ENCODE data around the gene DAZ4.
"Not testable (repeated sequence)": the region's sequence is repeated elsewhere in the genome, so short reads cannot be mapped to it uniquely, and the experiment has no call there.

The DAZ4 gene, protein sequence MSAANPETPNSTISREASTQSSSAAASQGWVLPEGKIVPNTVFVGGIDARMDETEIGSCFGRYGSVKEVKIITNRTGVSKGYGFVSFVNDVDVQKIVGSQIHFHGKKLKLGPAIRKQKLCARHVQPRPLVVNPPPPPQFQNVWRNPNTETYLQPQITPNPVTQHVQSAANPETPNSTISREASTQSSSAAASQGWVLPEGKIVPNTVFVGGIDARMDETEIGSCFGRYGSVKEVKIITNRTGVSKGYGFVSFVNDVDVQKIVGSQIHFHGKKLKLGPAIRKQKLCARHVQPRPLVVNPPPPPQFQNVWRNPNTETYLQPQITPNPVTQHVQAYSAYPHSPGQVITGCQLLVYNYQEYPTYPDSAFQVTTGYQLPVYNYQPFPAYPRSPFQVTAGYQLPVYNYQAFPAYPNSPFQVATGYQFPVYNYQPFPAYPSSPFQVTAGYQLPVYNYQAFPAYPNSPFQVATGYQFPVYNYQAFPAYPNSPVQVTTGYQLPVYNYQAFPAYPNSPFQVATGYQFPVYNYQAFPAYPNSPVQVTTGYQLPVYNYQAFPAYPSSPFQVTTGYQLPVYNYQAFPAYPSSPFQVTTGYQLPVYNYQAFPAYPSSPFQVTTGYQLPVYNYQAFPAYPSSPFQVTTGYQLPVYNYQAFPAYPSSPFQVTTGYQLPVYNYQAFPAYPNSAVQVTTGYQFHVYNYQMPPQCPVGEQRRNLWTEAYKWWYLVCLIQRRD

DNA sequence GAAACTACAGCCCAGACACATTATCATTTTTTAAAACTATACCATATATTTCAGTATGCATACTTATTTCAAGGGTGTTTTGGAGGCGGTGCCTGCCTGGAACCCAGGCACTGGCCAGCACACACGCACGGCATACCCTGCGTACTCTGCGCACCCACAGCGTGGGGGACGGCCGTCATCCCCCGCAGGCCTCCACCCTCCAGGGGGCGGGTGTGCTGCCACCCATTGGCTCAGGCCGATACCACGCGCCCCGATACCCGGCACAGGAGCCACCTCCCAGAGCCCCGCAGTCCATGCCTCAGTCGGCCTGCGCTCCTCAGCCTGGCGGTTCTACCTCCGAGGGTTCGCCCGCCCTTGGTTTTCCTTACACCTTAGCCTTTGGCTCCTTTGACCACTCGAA lies at the start of gene DAZ4:
Gene DAZ4 (plus strand): TSS at position 301 of the 400 bp plus-strand sequence. CDS start 208 bp downstream, outside the sequence.
- not testable (repeated sequence) for DNase-seq

DNA sequence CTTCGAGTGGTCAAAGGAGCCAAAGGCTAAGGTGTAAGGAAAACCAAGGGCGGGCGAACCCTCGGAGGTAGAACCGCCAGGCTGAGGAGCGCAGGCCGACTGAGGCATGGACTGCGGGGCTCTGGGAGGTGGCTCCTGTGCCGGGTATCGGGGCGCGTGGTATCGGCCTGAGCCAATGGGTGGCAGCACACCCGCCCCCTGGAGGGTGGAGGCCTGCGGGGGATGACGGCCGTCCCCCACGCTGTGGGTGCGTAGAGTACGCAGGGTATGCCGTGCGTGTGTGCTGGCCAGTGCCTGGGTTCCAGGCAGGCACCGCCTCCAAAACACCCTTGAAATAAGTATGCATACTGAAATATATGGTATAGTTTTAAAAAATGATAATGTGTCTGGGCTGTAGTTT lies 20.4 kb upstream of the DAZ4 start, which contains the start of gene DAZ3:
Gene DAZ3 (minus strand): TSS at position 101 of the 400 bp plus-strand sequence. CDS start 208 bp downstream, outside the sequence.
- DNase-seq: not testable (repeated sequence)

DNA sequence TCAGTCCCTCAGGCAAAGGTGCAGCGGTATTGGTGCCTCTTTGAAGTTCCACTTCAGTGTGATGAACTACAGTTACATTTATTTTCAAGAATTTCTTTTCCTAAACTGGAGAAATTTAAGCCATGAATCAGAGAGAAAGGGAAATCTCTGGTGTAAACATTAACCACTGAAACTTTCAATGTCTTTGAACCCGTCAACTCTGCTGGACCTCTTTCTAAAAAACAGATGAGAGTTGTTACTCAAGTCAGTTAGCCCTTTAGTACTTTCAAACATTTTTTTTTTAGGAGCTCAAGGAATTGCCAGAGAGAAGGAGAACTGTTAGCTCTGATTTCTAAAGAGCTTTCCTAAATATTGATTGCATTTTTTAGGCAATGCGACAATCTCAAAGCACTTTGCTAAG lies 11.9 kb upstream of the DAZ4 start:
- not testable (repeated sequence) for DNase-seq

DNA sequence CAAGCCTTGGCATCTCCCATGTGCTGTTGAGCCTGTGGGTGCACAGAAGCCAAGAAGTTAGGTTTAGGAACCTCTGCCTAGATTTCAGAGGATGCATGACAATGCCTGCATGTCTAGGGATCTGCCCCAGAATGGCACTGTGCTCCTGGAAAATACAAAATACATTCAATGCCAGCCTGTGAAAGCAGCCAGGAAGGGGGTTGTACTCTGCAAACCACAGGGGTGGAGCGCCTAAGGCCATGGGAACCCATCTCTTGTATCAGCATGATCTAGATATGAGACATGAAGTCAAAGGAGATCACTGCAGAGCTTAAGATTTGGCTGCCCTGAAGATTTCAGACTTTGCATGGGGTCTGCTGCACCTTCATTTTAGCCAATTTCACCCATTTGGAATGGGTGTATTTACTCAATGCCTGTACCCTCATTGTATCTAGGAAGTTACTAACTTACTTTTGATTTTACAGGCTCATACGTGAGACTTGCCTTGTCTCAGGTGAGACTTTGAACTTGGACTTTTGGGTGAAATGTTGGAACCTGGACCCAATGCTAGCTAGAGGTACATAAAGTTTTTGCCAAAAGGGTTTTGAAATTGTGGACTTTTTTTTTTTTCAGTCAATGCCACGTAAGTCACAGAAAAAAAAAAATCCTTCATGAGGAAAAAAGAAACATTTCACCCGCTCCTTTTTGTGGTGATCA lies 9.4 kb upstream of the DAZ4 start:
- not testable (repeated sequence) for DNase-seq

DNA sequence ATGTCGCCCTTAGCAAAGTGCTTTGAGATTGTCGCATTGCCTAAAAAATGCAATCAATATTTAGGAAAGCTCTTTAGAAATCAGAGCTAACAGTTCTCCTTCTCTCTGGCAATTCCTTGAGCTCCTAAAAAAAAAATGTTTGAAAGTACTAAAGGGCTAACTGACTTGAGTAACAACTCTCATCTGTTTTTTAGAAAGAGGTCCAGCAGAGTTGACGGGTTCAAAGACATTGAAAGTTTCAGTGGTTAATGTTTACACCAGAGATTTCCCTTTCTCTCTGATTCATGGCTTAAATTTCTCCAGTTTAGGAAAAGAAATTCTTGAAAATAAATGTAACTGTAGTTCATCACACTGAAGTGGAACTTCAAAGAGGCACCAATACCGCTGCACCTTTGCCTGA lies 8.7 kb upstream of the DAZ4 start:
- not testable (repeated sequence) for DNase-seq
